Muscle layer of duodenum (tissue), 2 donors: Measurements from ENCODE around the gene LRRFIP1.

Source experiments
- H3K27ac ChIP-seq: one replicate; pipeline ENCODE4 v1.7.0; 2013; ENCODE audit warnings: mild to moderate bottlenecking, low read length
- H3K27me3 ChIP-seq: one replicate; pipeline ENCODE4 v1.7.0; 2013; ENCODE audit warnings: low read depth, mild to moderate bottlenecking, control low read depth, low read length
- H3K36me3 ChIP-seq, 2 donors: one replicate each; pipeline ENCODE4 v1.7.0; 2013; ENCODE audit warnings: low read length in 2 of 2, control low read depth in 1 of 2, mild to moderate bottlenecking in 1 of 2; ENCODE audit not compliant: insufficient read depth in 2 of 2, control insufficient read depth in 1 of 2
- H3K4me1 ChIP-seq, 2 donors: one replicate each; pipeline ENCODE4 v1.7.0; 2013; ENCODE audit warnings: low read length in 2 of 2, mild to moderate bottlenecking in 2 of 2, control low read depth in 1 of 2, moderate library complexity in 1 of 2; ENCODE audit not compliant: insufficient read depth in 2 of 2, control insufficient read depth in 1 of 2
- H3K4me3 ChIP-seq, 2 donors: one replicate each; pipeline ENCODE4 v1.7.0; 2013; ENCODE audit warnings: low read length in 2 of 2, low read depth in 1 of 2, mild to moderate bottlenecking in 1 of 2
- H3K9me3 ChIP-seq, 2 donors: one replicate each; pipeline ENCODE4 v1.7.0; 2013; ENCODE audit warnings: low read length in 2 of 2, control low read depth in 1 of 2, mild to moderate bottlenecking in 1 of 2; ENCODE audit not compliant: control insufficient read depth in 1 of 2
- donor health status: healthy.

LRRFIP1 gene

GRCh38 chr2:237737196-237737865, 109.9 kb downstream of the LRRFIP1 start:
- Histone ChIP-seq H3K4me1 (peaks cover 10 to 70% of the 10 kb centered on the region in 2 donors), H3K27ac (no peak overlapping the region), H3K4me3 (no peak overlapping the region), H3K9me3 (no peaks in the 10 kb centered on the region), H3K36me3 (peaks cover 0 to 8% of the 10 kb centered on the region in 2 donors), H3K27me3 (no peaks in the 10 kb centered on the region)

- no peaks in the 10 kb centered on the region for H3K27me3 ChIP-seq
- peaks cover 12 to 68% of the 10 kb centered on the region in 2 donors for H3K4me1 ChIP-seq
- H3K27ac ChIP-seq, result peak overlapping the region; percentile 52
- H3K9me3 ChIP-seq, result no peaks in the 10 kb centered on the region
- peaks cover 0 to 8% of the 10 kb centered on the region in 2 donors for H3K36me3 ChIP-seq
- no peak overlapping the region for H3K4me3 ChIP-seq
These were observed 110.9 kb downstream of the LRRFIP1 start for GRCh38 chr2:237738255-237738654.

GRCh38 chr2:237739101-237739500, 111.7 kb downstream of the LRRFIP1 start:
- H3K27ac ChIP-seq, result peak overlapping the region; percentile 67
- H3K27me3 ChIP-seq, result no peaks in the 10 kb centered on the region
- H3K36me3 ChIP-seq, result peaks cover 0 to 8% of the 10 kb centered on the region in 2 donors
- no peak overlapping the region for H3K4me3 ChIP-seq
- no peaks in the 10 kb centered on the region for H3K9me3 ChIP-seq
- peaks cover 14 to 67% of the 10 kb centered on the region in 2 donors for H3K4me1 ChIP-seq

- no peaks in the 10 kb centered on the region for H3K9me3 ChIP-seq
- H3K4me3 ChIP-seq, result no peak overlapping the region
- H3K36me3 ChIP-seq, result peaks cover 0 to 8% of the 10 kb centered on the region in 2 donors
- peaks cover 20 to 66% of the 10 kb centered on the region in 2 donors for H3K4me1 ChIP-seq
- H3K27me3 ChIP-seq, result no peaks in the 10 kb centered on the region
- H3K27ac ChIP-seq, result peak overlapping the region; percentile 26
These were observed 114.8 kb downstream of the LRRFIP1 start for GRCh38 chr2:237742191-237742590.

GRCh38 chr2:237742614-237743013, 115.2 kb downstream of the LRRFIP1 start:
- Histone ChIP-seq H3K27me3 (no peaks in the 10 kb centered on the region), H3K4me1 (peaks cover 20 to 61% of the 10 kb centered on the region in 2 donors), H3K4me3 (no peak overlapping the region), H3K27ac (peak overlapping the region; percentile 26), H3K9me3 (no peaks in the 10 kb centered on the region), H3K36me3 (peaks cover 0 to 10% of the 10 kb centered on the region in 2 donors)

GRCh38 chr2:237743024-237743423, 115.6 kb downstream of the LRRFIP1 start:
- Histone ChIP-seq H3K27ac (no peak overlapping the region), H3K4me3 (no peak overlapping the region), H3K36me3 (peaks cover 4 to 11% of the 10 kb centered on the region in 2 donors), H3K4me1 (peaks cover 20 to 61% of the 10 kb centered on the region in 2 donors), H3K9me3 (no peaks in the 10 kb centered on the region), H3K27me3 (no peaks in the 10 kb centered on the region)

GRCh38 chr2:237743561-237744269, 116.3 kb downstream of the LRRFIP1 start:
- Histone ChIP-seq H3K4me3 (no peak overlapping the region), H3K36me3 (peaks cover 4 to 10% of the 10 kb centered on the region in 2 donors), H3K27ac (peak overlapping the region; percentile 27), H3K9me3 (no peaks in the 10 kb centered on the region), H3K27me3 (no peaks in the 10 kb centered on the region), H3K4me1 (peaks cover 19 to 56% of the 10 kb centered on the region in 2 donors)

- Histone ChIP-seq H3K36me3 (peaks cover 4 to 14% of the 10 kb centered on the region in 2 donors), H3K4me3 (no peak overlapping the region), H3K27ac (peak overlapping the region; percentile 27), H3K9me3 (no peaks in the 10 kb centered on the region), H3K4me1 (peaks cover 16 to 51% of the 10 kb centered on the region in 2 donors), H3K27me3 (no peaks in the 10 kb centered on the region)
These were observed 116.9 kb downstream of the LRRFIP1 start for GRCh38 chr2:237744270-237744612.

GRCh38 chr2:237744613-237745249, 117.3 kb downstream of the LRRFIP1 start:
- Histone ChIP-seq H3K4me3 (no peak overlapping the region), H3K4me1 (peaks cover 16 to 46% of the 10 kb centered on the region in 2 donors), H3K36me3 (peaks cover 8 to 18% of the 10 kb centered on the region in 2 donors), H3K27ac (no peak overlapping the region), H3K9me3 (no peaks in the 10 kb centered on the region), H3K27me3 (no peaks in the 10 kb centered on the region)

- Histone ChIP-seq H3K4me3 (no peak overlapping the region), H3K36me3 (peaks cover 10 to 22% of the 10 kb centered on the region in 2 donors), H3K9me3 (no peaks in the 10 kb centered on the region), H3K27ac (no peak overlapping the region), H3K4me1 (peaks cover 16 to 41% of the 10 kb centered on the region in 2 donors), H3K27me3 (no peaks in the 10 kb centered on the region)
These were observed 117.8 kb downstream of the LRRFIP1 start for GRCh38 chr2:237745250-237745613.

GRCh38 chr2:237746302-237747080, 119.1 kb downstream of the LRRFIP1 start:
- Histone ChIP-seq H3K27me3 (no peaks in the 10 kb centered on the region), H3K4me3 (no peak overlapping the region), H3K27ac (no peak overlapping the region), H3K36me3 (peaks cover 16 to 32% of the 10 kb centered on the region in 2 donors), H3K4me1 (peaks cover 16 to 29% of the 10 kb centered on the region in 2 donors), H3K9me3 (no peaks in the 10 kb centered on the region)
